Activated naive CD4-positive, alpha-beta T cell treated with anti-CD3 and anti-CD28 coated beads, Interleukin-2, amount 10 ng/mL, durations not matched to agents 7 days and 5 days (primary cell): ENCODE results near the gene PBX1.

ENCODE experiments used
- CTCF ChIA-PET: fragments of 350-600 bp; sonication (Branson Sonifier 250); formaldehyde crosslinking; loops from one replicate; lab custom pipeline; 2021; ENCODE audit warnings: antibody characterized with exemption; lab: Charles Lee
- DNase-seq: peaks from one replicate; pipeline ENCODE4 v3.0.0-alpha.2; 2020
- H3K27ac Mint-ChIP-seq: one replicate; pipeline ENCODE4 v1.8.0; 2021; ENCODE audit warnings: mild to moderate bottlenecking, moderate library complexity, mixed read lengths
- H3K27me3 Mint-ChIP-seq: one replicate; pipeline ENCODE4 v1.8.0; 2021; ENCODE audit warnings: mild to moderate bottlenecking, mixed read lengths
- H3K36me3 Mint-ChIP-seq: one replicate; pipeline ENCODE4 v1.8.0; 2021; ENCODE audit warnings: mixed read lengths
- H3K4me1 Mint-ChIP-seq: one replicate; pipeline ENCODE4 v1.8.0; 2021; ENCODE audit warnings: mixed read lengths
- H3K4me3 Mint-ChIP-seq: one replicate; pipeline ENCODE4 v1.8.0; 2021; ENCODE audit warnings: mild to moderate bottlenecking, moderate library complexity, mixed read lengths
- H3K9me3 Mint-ChIP-seq: one replicate; pipeline ENCODE4 v1.8.0; 2021; ENCODE audit warnings: mixed read lengths

Gene PBX1

GRCh38 chr1:164662462-164662861, 103.5 kb downstream of the PBX1 start:
- peaks cover 8% of the 10 kb centered on the region for H3K4me1 Mint-ChIP-seq
- peaks cover 6% of the 10 kb centered on the region for H3K9me3 Mint-ChIP-seq
- no peaks in the 10 kb centered on the region for H3K27me3 Mint-ChIP-seq
- H3K27ac Mint-ChIP-seq, result no peak overlapping the region
- H3K4me3 Mint-ChIP-seq, result no peak overlapping the region
- H3K36me3 Mint-ChIP-seq, result no peaks in the 10 kb centered on the region
- CTCF ChIA-PET, result no interaction called here
- no peak for DNase-seq

DNA sequence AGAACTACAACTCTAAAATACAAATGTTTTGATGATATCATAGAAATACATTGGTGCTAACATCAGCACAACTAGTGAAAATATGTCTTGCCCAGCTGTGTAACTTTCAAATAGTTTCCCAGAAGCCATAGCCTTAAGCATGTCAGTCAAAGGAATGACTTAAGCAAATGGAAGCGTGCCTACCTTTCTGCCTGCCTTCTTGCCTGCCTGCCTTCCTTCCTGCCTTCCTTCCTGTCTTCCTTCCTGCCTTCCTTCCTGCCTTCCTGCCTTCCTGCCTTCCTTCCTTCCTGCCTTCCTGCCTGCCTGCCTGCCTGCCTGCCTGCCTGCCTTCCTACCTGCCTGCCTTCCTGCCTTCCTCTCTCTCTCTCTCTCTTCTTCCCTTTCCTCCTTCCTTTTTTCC, 104.0 kb downstream of the PBX1 start:
- Mint-ChIP-seq H3K9me3 (peaks cover 6% of the 10 kb centered on the region), H3K4me3 (no peak overlapping the region), H3K36me3 (no peaks in the 10 kb centered on the region), H3K27ac (no peak overlapping the region), H3K27me3 (no peaks in the 10 kb centered on the region), H3K4me1 (peaks cover 8% of the 10 kb centered on the region)
- DNase-seq, result no peak
- CTCF ChIA-PET, result no interaction called here

- Mint-ChIP-seq H3K36me3 (no peaks in the 10 kb centered on the region), H3K9me3 (peaks cover 8% of the 10 kb centered on the region), H3K27ac (no peak overlapping the region), H3K27me3 (no peaks in the 10 kb centered on the region), H3K4me1 (peaks cover 8% of the 10 kb centered on the region), H3K4me3 (no peak overlapping the region)
- CTCF ChIA-PET, result no interaction called here
- no peak for DNase-seq
Measured at GRCh38 chr1:164664127-164664526, 105.1 kb downstream of the PBX1 start.

DNA sequence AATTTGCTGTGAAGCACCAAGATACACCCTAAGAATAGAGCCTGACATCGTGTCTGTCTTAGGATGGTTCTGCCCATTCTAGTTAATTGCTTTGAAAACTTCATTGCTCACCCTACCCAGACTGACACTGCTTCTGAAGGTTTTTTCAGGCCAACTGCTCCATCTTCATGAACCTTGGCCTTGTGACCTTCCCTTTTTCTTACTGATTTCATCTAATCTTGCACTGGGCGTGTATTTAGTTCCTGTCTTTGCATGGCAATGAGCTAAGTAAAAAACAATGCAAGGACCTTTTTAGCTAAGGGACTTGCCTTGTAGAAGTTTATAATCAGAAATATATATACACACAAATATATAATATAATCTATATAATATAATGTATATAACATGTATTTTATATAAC, 108.0 kb downstream of the PBX1 start:
- no peaks in the 10 kb centered on the region for H3K36me3 Mint-ChIP-seq
- H3K27ac Mint-ChIP-seq, result no peak overlapping the region
- CTCF ChIA-PET, result no interaction called here
- H3K4me3 Mint-ChIP-seq, result no peak overlapping the region
- peaks cover 17% of the 10 kb centered on the region for H3K9me3 Mint-ChIP-seq
- H3K27me3 Mint-ChIP-seq, result no peaks in the 10 kb centered on the region
- H3K4me1 Mint-ChIP-seq, result no peaks in the 10 kb centered on the region
- DNase-seq, result no peak

- Mint-ChIP-seq H3K27me3 (no peaks in the 10 kb centered on the region), H3K4me1 (no peaks in the 10 kb centered on the region), H3K9me3 (peaks cover 17% of the 10 kb centered on the region), H3K4me3 (no peak overlapping the region), H3K36me3 (no peaks in the 10 kb centered on the region), H3K27ac (no peak overlapping the region)
- CTCF ChIA-PET, result no interaction called here
- no peak for DNase-seq
Measured at GRCh38 chr1:164667600-164667999, 108.6 kb downstream of the PBX1 start.

DNA sequence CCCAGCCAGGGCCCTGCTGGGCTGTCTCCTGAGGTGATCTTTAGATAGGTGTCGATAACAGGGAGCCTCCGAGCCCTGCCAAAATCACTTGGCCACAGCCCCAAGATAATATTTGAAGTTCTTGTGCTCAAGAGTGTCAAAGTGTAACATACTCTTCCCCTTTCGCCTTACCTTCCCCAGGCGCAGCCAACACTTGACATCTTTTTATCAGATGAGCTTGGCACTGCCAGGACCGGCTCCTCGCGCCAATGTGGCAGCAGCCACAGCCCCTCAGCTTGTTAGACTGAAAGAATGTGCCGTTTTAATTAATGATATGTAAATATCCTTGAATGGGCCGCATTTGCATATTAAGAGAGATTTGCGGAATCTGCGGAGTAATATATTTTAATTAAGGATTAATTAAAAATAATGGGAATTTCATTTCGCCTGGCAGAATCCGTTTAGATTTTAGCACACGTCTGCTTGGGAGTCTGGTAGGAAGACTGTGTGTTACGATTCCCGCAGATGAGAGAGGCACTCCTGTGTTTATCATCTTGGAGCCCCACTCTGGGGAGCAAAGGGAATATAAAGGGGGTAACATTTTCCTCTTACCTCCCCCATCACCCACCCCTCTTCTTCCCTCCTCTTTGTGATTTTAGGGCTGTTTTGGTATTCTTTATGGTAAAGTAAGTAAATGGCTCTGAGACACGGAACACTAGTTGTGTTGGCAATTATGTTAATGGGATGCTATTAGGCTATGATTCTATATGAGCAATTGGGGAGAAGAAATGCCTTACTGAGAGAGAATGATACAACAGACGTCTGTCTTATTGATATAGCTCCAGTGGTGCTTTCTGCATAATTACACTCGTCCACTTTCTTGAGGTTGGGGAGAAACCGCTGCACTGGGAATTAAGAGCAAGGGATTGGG, 109.8 kb downstream of the PBX1 start:
- no peaks in the 10 kb centered on the region for H3K4me1 Mint-ChIP-seq
- no peaks in the 10 kb centered on the region for H3K27me3 Mint-ChIP-seq
- CTCF ChIA-PET, result no interaction called here
- no peak for DNase-seq
- H3K36me3 Mint-ChIP-seq, result no peaks in the 10 kb centered on the region
- no peak overlapping the region for H3K27ac Mint-ChIP-seq
- H3K9me3 Mint-ChIP-seq, result peaks cover 13% of the 10 kb centered on the region
- H3K4me3 Mint-ChIP-seq, result no peak overlapping the region

DNA sequence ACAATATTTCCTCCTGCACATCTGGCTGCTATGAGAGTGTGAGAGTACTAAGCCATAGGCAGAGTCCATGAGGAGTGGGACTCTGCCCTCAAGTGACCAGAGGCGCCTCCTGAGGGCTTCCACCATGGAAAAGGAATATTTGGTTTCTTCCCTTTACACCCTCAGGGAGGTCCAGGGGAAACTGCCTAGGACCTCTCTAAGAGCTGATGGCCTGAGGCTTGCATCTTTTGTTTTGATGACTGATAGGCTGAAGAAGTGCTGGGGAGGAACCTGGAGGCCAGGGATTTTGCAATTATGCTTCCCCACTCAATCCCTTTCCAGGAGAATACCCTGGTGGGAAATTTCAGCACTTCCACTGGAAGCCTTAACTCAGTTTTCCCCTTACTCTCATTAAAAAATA, 111.0 kb downstream of the PBX1 start:
- no peak overlapping the region for H3K27ac Mint-ChIP-seq
- DNase-seq, result no peak
- H3K4me1 Mint-ChIP-seq, result no peaks in the 10 kb centered on the region
- H3K4me3 Mint-ChIP-seq, result no peak overlapping the region
- CTCF ChIA-PET, result no interaction called here
- peaks cover 11% of the 10 kb centered on the region for H3K9me3 Mint-ChIP-seq
- H3K27me3 Mint-ChIP-seq, result no peaks in the 10 kb centered on the region
- no peaks in the 10 kb centered on the region for H3K36me3 Mint-ChIP-seq

DNA sequence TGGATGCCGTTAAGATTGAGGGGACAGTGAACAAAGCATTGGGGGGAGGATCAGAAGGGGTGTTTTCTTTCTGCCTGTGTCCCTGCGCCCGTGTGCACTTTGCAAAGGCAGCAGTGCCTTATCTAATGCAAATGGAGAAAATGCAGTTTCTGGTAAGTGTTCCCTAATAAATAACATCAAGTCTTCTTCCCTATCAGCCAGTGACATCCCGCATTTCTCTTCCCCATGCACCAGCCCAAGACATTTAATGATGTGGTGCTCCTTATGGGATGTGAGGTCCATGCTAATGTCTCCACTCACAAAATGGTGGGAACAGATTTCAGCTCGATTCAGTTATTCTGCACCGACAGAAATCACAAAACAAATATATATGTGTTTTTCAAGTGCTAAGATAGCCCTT, 111.8 kb downstream of the PBX1 start:
- Mint-ChIP-seq H3K4me1 (no peaks in the 10 kb centered on the region), H3K27ac (no peak overlapping the region)

DNA sequence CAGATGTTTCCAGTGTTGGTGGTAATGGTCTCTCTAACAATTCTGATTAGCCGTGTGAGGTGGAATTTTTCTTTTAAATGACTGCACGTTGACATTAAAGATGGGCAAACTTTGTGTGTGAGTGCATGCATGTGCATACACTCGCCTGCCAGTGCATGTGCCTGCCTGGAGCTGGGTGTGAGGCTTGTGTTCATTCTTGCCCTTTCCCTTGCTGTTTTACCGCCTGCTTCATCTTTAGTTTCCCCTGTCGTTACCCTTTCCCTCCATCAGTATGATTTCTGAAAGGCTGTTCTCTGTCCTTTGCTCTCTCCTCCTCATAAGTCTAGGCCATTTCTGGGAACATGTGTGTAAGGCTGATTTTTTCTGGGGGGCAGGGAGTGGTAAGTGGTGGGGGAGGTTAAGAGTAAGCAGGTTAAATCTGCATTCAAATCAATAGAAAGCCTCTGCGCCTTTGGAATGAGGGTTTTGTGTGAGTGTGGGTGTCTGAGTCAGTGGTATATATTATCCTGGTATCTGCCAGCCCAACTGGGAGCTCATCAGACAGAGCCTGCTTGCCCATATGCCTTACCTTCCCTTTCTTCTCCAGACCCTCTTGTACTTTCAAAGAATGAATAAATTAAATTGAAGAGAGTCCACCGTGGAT, 112.5 kb downstream of the PBX1 start:
- H3K27ac Mint-ChIP-seq, result no peak overlapping the region
- H3K4me1 Mint-ChIP-seq, result no peaks in the 10 kb centered on the region
- H3K9me3 Mint-ChIP-seq, result peaks cover 11% of the 10 kb centered on the region
- no peaks in the 10 kb centered on the region for H3K36me3 Mint-ChIP-seq
- DNase-seq, result no peak
- no peaks in the 10 kb centered on the region for H3K27me3 Mint-ChIP-seq
- no peak overlapping the region for H3K4me3 Mint-ChIP-seq
- CTCF ChIA-PET, result no interaction called here

More for the DNA sequence above, 111.8 kb downstream of the PBX1 start:
- CTCF ChIA-PET, result no interaction called here
- H3K9me3 Mint-ChIP-seq, result peaks cover 11% of the 10 kb centered on the region
- H3K27me3 Mint-ChIP-seq, result no peaks in the 10 kb centered on the region
- no peak overlapping the region for H3K4me3 Mint-ChIP-seq
- H3K36me3 Mint-ChIP-seq, result no peaks in the 10 kb centered on the region
- DNase-seq, result no peak

GRCh38 chr1:164671966-164672571, 113.1 kb downstream of the PBX1 start:
- Mint-ChIP-seq H3K4me3 (no peak overlapping the region), H3K27ac (no peak overlapping the region), H3K36me3 (no peaks in the 10 kb centered on the region), H3K4me1 (no peaks in the 10 kb centered on the region), H3K27me3 (no peaks in the 10 kb centered on the region), H3K9me3 (peaks cover 11% of the 10 kb centered on the region)
- CTCF ChIA-PET, result no interaction called here
- no peak for DNase-seq

GRCh38 chr1:164672588-164672987, 113.6 kb downstream of the PBX1 start:
- CTCF ChIA-PET, result no interaction called here
- H3K27ac Mint-ChIP-seq, result no peak overlapping the region
- DNase-seq, result no peak

GRCh38 chr1:164673584-164674214, 114.7 kb downstream of the PBX1 start:
- Mint-ChIP-seq H3K4me3 (no peak overlapping the region), H3K27ac (no peak overlapping the region), H3K27me3 (no peaks in the 10 kb centered on the region)

More at GRCh38 chr1:164672588-164672987, 113.6 kb downstream of the PBX1 start:
- Mint-ChIP-seq H3K4me1 (no peaks in the 10 kb centered on the region), H3K4me3 (no peak overlapping the region), H3K36me3 (no peaks in the 10 kb centered on the region), H3K9me3 (peaks cover 14% of the 10 kb centered on the region), H3K27me3 (no peaks in the 10 kb centered on the region)

DNA sequence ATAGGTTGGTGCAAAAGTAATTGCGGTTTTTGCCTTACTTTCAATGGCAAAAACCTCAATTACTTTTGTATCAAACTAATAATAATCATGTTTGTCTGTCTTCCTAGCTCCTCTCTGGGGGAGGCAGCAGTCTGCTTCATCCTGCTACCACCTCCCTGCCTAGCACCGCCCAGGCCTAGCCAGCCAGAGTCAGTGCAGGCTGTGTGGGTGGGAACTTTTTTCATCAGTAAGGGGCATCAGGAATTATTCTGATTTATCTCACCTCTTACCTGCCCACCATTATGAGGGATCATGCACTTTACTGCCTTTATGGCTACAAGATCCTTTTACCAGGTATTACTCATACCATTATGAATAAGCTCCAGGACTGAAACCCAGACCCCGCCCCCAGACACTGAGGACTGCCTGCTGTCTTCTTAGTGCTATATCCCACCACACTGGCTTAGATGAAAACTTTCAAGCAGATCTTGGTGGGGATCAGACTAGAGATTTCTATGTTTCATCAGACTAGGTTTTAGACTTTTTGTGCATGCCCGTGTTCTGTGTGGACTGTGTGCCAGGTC, 116.4 kb downstream of the PBX1 start:
- no peak for DNase-seq
- no peak overlapping the region for H3K4me3 Mint-ChIP-seq
- no peak overlapping the region for H3K27ac Mint-ChIP-seq
- CTCF ChIA-PET, result no interaction called here
- no peaks in the 10 kb centered on the region for H3K36me3 Mint-ChIP-seq
- H3K9me3 Mint-ChIP-seq, result peaks cover 6% of the 10 kb centered on the region
- H3K27me3 Mint-ChIP-seq, result no peaks in the 10 kb centered on the region
- H3K4me1 Mint-ChIP-seq, result no peaks in the 10 kb centered on the region

More at GRCh38 chr1:164673584-164674214, 114.7 kb downstream of the PBX1 start:
- no peak for DNase-seq
- Mint-ChIP-seq H3K9me3 (peaks cover 15% of the 10 kb centered on the region), H3K4me1 (no peaks in the 10 kb centered on the region), H3K36me3 (no peaks in the 10 kb centered on the region)
- CTCF ChIA-PET, result interaction anchor here (1.0 to 1.5 kb wide), 3 partner anchors 13 to 114 kb away, joined by 3 to 5 read pairs (median 3); no protein-coding TSS in a partner anchor

DNA sequence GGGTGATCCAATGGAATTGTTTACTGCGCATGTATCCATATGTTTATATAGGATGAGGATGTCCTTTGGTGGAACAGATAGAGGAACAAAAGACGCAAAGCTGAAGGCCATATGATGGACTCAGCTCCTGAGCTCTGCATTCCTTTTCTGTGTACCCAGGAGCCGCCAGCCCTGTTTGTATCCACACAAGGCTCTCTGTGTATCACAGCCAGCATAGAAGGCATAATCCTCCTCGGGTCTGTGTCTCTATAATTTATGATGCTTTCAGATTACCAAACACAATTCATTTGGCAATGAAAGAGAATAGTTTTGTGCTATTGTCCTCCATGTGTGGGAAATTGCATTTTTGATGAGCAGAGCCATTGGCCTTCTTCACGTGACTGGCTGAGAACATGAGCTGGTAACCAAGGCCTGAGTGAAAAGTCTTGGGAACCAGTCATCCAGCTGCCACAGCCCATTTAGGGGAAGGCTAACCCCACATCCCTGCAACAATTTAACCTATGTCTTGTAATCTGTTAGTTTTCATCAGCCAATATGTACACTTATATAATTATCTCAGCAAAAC, 119.2 kb downstream of the PBX1 start:
- no peaks in the 10 kb centered on the region for H3K36me3 Mint-ChIP-seq
- peaks cover 4% of the 10 kb centered on the region for H3K9me3 Mint-ChIP-seq
- no peak overlapping the region for H3K4me3 Mint-ChIP-seq
- no peak for DNase-seq
- H3K4me1 Mint-ChIP-seq, result no peaks in the 10 kb centered on the region
- H3K27me3 Mint-ChIP-seq, result no peaks in the 10 kb centered on the region
- no peak overlapping the region for H3K27ac Mint-ChIP-seq
- CTCF ChIA-PET, result no interaction called here
